Astrocyte of the hippocampus (primary cell): ENCODE measurements around the gene RAB11FIP5.
A peak's percentile ranks its signal among the peaks of the same experiment; 100 is the strongest.
"Not testable (repeated sequence)": the region's sequence is repeated elsewhere in the genome, so short reads cannot be mapped to it uniquely, and the experiment has no call there.

Experiments
- DNase-seq: peaks from one replicate; pipeline ENCODE4 v3.0.0; 2011; ENCODE audit warnings: low read depth, low spot score

RAB11FIP5 gene

DNA sequence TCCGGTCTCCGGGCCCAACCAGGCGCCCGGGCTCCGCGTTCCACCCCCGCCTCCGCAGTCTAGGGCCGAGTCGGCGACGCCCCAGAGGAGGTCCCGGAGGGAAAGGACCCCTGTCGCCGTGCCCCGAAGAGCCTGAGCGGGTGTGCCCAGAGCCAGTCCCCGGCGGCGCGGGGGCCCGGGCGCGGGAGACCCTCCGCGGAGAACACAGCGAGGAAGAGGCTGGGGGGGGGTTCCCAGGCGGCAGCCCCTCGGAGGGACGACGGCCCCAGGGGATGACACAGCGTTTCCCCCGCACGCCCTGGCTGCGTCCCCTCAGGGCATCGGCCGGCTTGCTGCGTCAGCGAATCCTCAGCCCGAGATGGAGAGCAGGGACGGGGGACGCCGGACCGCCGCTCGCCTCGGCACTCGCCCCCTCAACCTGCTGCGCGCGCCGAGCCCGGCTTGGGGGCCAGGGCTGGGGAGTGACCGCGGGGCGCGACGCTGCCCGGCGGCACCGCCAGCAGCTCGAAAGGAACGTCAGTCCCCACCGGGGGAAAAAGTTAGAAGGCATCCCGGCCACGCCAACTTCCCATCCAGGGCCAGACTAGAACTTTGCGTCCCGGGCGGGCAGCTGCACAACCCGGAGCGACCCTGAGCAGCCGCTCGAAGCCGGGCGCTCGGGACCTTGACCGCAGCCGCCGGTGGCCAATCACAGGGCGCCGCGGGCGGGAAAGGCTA is 41.9 kb downstream of the RAB11FIP5 start:
- DNase-seq = peak; percentile 70

GRCh38 chr2:73069855-73070642 is 42.7 kb downstream of the RAB11FIP5 start:
- peak; percentile 38 for DNase-seq

DNA sequence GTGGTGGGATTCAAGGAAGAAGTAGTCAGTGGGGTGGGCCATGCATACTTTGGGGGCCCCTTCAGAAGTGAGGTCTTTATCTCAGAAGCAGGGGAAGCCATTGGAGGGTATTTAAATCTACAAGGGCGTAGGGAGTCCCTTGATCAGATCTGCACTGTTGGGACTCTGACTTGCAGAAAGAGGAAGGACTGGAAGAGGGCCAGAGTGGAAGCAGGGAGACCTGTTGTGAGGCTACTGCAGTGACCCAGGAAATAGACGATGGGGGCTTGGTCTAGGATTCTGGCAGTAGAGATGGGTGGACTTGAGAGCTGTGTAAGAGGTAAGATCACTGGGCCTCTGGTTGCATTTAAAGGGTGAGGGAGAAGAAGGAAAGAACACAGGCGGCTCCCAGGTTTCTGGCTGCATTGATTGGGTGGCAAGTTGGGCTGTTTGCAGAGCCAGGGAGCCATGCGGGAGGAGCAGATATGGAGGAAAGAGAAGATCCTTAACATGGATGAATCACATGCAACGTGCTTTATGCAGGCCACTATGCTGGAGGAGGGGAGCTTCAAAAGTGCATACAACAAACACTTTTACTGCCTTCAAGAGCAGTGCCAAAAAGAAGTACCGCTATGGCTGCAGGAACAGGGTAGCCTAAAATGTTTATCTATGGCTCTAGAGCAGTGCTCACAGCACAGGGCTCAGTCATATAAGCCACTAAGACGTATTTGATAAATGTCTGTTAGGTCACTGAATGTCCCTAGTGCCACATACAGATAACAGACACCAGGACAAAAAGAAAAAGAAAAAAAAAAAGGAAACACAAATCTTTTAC is 43.5 kb downstream of the RAB11FIP5 start:
- no peak for DNase-seq

- no peak for DNase-seq
Measured at GRCh38 chr2:73068147-73068546, 44.6 kb downstream of the RAB11FIP5 start.

- no peak for DNase-seq
Measured at GRCh38 chr2:73067043-73067442, 45.7 kb downstream of the RAB11FIP5 start.

DNA sequence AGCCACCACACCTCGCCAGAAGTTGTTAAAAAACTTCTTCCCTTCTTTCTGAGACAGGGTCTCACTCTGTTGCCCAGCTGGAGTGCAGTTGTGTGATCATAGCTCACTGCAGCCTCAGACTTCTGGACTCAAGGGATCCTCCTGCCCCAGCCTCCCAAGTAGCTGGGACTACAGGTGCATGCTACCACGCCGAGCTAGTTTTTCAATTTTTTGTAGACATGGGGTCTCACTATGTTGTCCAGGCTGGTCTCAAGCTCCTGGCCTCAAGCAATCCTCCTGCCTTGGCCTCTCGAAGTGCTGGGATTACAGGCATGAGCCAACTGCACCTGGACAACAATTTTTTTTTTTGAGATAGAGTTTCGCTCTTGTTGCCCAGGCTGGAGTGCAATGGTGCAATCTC is 47.7 kb downstream of the RAB11FIP5 start:
- not testable (repeated sequence) for DNase-seq

DNA sequence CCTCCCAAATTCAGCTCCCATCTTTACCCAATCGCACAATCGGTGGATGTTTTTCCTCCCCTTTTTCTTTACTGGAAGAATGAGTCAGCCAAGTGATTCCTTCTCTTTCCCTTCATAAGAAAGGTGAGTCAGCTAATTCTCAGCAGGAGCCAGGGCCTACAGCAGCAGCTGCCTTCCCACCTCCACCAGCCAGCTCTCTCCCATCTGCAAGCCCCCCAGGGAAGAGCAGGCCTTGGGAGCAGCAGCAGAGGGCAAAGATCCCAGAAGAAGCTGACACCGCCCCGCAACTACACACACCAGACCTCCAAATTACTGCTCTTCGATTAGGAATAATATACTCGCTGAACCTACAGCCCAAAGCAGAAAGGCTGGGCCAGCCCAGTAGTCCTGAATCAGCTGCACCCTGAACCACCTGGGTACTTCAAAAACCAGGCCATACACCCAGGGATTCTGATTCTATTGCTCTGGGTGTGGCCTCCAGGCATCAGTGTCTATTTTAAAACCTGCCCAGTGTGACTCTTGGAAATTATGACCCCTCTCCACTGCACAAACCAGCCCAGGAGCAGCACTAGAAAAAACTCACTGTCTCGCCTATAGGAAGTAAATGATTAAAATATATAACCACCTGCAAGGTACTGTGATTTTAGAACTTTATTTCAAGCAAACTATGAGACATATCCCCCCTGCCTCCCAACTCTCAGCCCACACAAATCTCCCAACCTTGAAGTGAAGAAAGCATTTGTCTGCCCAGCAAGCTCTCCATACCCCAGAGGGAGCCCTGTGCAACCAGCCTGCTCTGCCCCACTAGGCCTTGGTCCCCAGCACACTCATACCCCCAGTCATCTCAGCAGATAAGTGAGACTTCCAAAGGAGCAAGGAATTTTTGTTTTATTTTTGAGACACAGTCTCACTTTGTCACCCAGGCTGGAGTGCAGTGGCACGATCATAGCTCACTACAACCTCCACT is 48.6 kb downstream of the RAB11FIP5 start:
- peak; percentile 86 for DNase-seq

DNA sequence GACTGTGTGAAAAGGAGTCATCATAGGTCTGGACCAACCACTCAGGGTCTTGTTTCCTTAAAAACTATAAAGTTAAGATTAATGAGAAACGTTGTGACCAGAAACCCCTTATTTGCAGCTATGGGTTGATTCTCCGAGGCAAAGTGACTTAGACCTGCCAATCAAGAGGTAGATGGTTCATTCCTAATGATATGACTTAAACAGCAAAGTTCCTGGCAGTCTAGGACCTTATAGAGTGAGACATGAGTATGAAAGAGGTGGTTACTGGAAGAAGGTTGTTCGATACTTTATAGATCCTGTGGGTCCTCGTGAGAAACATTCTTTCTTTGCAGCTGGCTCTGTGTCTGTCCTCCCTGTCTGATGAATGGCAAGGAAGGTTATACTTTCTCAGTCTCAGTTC is 49.3 kb downstream of the RAB11FIP5 start:
- DNase-seq = no peak

- peak; percentile 56 for DNase-seq
Measured at GRCh38 chr2:73059106-73059505, 53.6 kb downstream of the RAB11FIP5 start.

- no peak for DNase-seq
Measured at GRCh38 chr2:73054980-73055379, 57.8 kb downstream of the RAB11FIP5 start.

- peak; percentile 75 for DNase-seq
Measured at GRCh38 chr2:73053316-73054114, 59.2 kb downstream of the RAB11FIP5 start.

GRCh38 chr2:73050121-73050545 is 62.6 kb downstream of the RAB11FIP5 start:
- DNase-seq = peak; percentile 93

GRCh38 chr2:73043929-73044832 is 68.6 kb downstream of the RAB11FIP5 start:
- DNase-seq = peak; percentile 82

DNA sequence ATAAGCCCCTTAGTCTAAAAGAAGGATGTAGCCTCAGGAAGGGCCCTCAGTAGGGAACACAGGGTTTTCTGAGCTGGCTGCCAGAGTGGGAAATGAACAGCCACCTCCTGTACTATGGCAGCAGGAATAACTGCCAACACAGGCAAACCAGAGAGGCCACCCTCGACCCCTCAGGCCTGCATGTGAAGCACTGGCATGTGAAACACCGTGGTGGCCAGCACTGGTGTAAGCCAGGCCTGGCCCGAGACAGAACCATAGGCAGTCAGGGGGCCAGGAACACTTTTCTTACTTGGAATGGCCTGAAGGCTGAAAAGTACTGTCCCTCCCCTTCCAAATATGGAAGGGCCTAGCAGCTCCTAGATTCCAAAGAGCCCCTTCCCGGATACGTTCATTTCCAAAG is 69.5 kb downstream of the RAB11FIP5 start:
- peak; percentile 32 for DNase-seq

DNA sequence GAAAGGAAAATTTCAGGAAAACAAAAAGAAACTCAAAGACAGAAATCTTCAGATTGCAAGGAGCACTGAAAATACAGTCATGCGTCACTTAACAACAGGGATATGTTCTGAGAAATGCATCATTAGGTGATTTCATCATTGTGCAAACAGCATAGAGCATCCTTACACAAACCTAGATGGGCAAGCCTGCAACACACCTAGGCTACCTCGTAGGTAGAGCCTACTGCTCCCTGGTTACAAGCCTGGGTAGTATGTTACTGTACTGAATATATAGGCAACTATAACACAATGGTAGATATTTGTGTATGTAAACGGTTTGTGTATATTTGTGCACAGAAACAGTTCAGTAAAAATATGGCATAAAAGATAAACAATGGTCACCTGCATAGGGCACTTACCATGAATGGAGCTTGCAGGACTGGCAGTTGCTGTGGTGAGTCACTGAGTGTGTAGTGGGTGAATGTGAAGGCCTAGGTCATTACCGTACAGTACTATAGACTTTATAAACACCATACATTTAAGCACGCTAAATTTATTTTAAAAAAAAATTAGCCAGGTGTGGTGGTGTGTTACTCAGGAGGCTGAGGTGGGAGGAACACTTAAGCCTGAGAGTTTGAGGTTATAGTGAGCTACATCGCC is 74.7 kb downstream of the RAB11FIP5 start:
- no peak for DNase-seq

DNA sequence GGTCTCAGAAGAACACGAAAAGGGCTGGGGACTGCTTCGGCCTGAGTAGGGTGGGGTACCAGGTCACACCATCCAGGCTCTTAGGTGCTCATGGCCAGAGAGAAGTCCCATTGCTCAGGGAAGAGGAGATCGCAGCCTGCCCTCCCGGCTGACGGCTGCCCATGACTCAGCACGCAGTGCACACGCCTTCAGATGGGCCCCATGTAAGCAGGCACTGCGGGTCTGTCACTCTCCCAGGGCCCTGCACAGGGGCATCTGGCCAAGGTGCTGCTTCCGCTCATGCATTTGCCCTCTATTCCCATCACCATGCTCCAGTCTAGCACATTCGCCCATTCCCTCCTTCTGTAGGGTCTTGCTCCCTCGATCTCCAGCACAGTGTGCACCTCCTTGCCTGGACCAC is 76.0 kb downstream of the RAB11FIP5 start:
- no peak for DNase-seq

DNA sequence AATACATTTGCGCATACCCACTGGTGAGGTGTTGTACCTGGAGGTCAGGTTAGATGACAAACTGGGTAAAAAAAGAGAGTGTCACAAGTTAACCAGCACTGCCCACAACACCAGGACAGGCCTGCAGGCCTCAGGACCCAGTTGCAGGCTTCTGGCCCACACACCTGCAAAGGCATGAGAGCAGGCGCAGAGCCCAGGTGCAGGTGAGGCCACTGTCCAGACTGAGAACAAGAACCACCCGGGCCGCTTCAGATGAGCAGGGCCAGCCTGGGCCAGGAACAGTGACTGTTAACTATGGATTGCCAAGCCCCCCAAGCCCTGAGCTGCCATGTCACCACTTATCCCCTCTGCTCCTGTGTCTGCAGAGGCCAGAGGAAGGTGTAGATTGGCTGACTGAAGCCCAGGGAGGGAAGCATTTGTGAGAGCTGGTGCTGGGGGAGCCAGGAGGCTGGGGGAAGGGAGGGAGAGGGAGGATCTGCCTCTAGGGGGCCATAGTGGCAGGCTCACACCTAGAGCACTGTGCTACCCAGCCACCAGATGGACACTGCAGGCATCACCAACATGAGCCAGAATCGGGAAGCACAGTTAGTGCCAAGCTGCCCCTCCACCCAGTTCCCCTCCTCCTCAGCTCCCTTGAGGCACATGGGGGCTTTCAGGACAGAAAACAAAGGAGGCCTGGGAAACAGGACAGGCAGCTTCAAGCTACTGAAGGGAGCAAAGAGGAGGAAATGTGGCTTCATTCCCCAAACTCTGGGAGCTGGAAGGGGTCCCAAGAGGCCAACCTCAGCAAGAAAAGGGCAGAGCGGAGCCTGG is 76.6 kb downstream of the RAB11FIP5 start:
- no peak for DNase-seq
